Bronchial epithelial cell (primary cell): ENCODE measurements around the gene RSPRY1. TPM values are rescaled to one million over a fixed set of nuclear protein-coding genes. Genes with fewer than 3 reads are reported as not detected.
"Not testable (repeated sequence)": the region's sequence is repeated elsewhere in the genome, so short reads cannot be mapped to it uniquely, and the experiment has no call there.

Experiments
- DNase-seq: peaks from one replicate; pipeline ENCODE4 v3.0.0-alpha.2; 2010; ENCODE audit warnings: low read depth
- FAIRE-seq: peaks from 2 replicates; lab custom pipeline; 2011; peaks lifted over from hg19 to GRCh38; lab: Jason Lieb, UNC
- H3K27me3 ChIP-seq: 2 replicates; pipeline ENCODE4 v1.5.1; 2011; ENCODE audit warnings: low read length; ENCODE audit not compliant: control insufficient read depth, insufficient read depth
- H3K36me3 ChIP-seq: 2 replicates; pipeline ENCODE4 v1.5.1; 2011; ENCODE audit warnings: low read length; ENCODE audit not compliant: control insufficient read depth, insufficient read depth
- H3K4me3 ChIP-seq: 2 replicates; pipeline ENCODE4 v1.5.1; 2011; ENCODE audit warnings: mild to moderate bottlenecking, low read depth, low read length, control low read depth
- total RNA-seq: library from RNA; depleted of rRNA; stranded (reverse); fragments of >200 nt; gene quantifications from 2 replicates; pipeline ENCODE4 v1.2.1, GENCODE V29; 2014
- TF ChIP-seq, protein P1 (sequence below): IDR thresholded peaks from 2 replicates; pipeline ENCODE4 v1.5.1; 2011; ENCODE audit warnings: mild to moderate bottlenecking, moderate library complexity, low read length, control low read depth, inconsistent platforms; ENCODE audit not compliant: insufficient read depth, severe bottlenecking

RSPRY1 gene
- total RNA-seq, 1 donor from 2014 or later = 38.7 TPM

DNA sequence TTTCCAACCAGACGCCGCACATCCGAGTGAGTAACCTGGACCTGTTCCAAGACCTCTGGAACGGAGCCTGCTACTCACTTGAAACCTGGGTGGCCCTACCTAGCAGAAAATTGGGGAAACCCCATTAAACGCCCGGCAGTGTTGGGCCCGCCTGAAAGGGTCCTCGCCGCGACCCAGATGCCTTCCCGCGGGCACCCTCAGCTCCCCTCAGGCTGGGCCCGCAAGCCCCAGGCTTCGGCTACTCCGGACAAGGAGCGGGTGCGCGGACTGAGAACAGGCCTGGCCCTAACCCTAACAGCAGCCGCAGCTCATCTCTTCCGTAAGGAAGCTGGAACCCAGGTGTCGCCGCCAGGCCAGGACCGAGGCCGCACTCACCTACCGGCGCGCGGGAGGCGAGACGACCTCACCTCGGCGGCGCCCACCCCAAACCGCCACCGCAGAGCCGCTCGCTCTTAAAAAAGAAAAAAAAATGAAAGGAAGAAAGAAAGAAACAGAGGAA is 634 bp upstream of the RSPRY1 start:
- H3K27me3 ChIP-seq = no peaks in the 10 kb centered on the region
- FAIRE-seq (no peak), DNase-seq (peak; percentile 72)
- TF ChIP-seq, protein P1, sequence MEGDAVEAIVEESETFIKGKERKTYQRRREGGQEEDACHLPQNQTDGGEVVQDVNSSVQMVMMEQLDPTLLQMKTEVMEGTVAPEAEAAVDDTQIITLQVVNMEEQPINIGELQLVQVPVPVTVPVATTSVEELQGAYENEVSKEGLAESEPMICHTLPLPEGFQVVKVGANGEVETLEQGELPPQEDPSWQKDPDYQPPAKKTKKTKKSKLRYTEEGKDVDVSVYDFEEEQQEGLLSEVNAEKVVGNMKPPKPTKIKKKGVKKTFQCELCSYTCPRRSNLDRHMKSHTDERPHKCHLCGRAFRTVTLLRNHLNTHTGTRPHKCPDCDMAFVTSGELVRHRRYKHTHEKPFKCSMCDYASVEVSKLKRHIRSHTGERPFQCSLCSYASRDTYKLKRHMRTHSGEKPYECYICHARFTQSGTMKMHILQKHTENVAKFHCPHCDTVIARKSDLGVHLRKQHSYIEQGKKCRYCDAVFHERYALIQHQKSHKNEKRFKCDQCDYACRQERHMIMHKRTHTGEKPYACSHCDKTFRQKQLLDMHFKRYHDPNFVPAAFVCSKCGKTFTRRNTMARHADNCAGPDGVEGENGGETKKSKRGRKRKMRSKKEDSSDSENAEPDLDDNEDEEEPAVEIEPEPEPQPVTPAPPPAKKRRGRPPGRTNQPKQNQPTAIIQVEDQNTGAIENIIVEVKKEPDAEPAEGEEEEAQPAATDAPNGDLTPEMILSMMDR = no peak
- H3K36me3 ChIP-seq = peaks cover 1% of the 10 kb centered on the region
- H3K4me3 ChIP-seq = peak overlapping the region; percentile 62

DNA sequence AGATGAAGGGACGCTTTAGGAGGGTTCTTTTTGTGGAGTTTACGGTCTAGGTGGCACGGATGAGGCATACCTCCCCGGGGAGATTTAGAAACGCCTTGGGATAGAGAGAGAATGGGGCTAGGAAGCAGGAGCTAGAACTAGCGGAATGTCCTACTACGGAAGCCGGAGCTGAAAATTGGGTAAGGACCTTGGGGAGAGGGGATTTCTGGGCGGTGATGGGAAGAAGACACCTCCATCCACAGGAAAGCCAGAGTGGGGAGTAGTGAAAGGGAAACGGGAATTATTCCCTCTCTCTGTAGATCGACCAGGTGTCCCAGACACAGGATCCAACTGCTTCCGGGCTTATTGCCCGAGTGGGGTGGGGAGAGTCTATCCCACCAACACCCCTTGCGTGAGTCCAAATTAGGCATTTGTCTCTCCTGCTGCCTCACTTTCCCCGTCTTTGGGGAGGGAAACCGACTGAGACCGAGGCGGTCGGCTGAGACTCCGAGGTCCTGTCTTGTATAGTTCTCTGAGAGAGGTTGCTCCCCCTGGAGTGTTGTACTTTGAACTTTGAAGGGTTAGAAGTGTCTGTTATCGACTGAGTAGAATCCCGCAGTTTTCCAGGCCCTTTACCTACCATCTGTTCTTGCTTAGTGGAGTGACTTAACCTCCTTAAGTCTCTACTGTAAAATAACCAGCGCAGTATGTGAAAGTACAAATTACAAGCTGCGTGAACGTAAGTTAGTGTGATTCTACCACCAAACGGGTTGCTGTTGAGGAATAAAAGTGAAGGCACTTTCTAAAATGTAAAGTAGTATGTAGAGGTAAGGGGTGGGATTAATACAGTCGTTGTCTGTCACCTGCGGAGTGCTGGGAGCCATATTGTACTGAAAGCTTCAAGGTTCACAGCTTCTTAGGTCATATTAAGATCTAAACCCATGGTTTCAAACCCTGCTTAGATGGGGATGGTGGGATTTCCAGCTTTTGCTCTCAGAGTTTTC is 1.0 kb downstream of the RSPRY1 start:
- Histone ChIP-seq H3K27me3 (no peaks in the 10 kb centered on the region), H3K36me3 (peaks cover 1% of the 10 kb centered on the region), H3K4me3 (peak overlapping the region; percentile 62)
- TF ChIP-seq, protein P1 = no peak
- DNase-seq (peak; percentile 38), FAIRE-seq (no peak)

DNA sequence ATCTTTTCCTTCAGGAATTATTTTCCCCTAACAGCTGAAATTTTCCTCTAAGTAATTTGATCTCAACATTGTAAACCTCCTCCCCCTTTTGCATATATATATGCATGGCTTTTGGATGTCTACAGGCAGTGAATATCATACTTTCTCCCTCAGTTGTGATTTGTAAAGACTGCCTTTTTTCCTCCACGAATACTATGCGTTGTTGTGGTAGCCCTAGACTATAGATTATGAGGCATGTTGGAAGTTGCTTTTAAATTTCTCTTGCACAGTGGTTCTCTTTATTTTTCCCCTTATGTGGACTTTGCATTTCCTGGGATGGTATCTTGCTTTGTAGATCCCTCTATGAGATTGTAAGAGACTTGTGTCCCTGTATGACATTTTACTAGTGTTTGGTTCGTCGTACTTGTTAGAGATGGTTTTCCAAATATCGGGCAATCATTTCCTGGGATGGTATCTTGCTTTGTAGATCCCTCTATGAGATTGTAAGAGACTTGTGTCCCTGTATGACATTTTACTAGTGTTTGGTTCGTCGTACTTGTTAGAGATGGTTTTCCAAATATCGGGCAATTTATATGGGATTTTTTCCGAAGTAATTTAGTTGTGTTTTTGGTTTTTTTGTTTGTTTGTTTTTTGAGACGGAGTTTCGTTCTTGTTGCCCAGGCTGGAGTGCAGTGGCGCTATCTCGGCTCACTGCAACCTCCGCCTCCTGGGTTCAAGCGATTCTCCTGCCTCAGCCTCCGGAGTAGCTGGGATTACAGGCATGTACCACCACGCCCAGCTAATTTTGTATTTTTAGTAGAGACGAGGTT is 2.0 kb downstream of the RSPRY1 start:
- H3K27me3 ChIP-seq, FAIRE-seq, DNase-seq, H3K36me3 ChIP-seq: not testable (repeated sequence)
- H3K4me3 ChIP-seq = peak overlapping the region; percentile 62

DNA sequence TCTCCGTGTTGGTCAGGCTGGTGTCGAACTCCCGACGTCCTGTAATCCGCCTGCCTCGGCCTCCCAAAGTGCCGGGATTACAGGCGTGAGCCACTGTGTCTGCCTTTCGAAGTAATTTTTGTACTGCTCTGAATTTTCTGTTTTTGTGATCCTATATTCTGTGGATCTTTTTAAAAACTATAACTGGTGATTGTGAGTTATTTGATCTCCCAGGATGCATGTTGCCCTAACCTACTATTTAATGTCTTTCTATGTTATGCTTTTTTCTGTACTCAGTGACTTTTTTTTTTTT is 2.5 kb downstream of the RSPRY1 start:
- no peak for FAIRE-seq
- Histone ChIP-seq H3K4me3 (no peak overlapping the region), H3K27me3 (no peaks in the 10 kb centered on the region)

DNA sequence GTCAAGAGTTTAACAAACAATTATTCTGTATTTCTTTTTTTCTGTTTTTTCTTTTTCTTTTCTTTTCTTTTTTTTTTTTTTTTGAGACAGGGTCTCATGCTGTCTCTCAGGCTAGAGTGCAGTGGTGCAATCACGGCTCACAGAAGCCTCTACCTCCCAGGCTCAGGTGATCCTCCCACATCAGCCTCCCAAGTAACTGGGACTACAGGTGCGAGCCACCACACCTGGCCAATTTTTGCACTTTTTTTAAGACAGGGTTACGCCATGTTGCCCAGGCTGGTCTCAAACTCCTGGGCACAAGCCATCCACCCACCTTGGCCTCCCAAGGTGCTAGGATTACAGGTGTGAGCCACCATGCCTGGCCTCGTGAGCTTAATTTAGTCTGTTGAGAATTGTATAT is 3.4 kb downstream of the RSPRY1 start:
- not testable (repeated sequence) for DNase-seq, H3K36me3 ChIP-seq, H3K4me3 ChIP-seq, FAIRE-seq, H3K27me3 ChIP-seq

More for the DNA sequence above, 2.5 kb downstream of the RSPRY1 start:
- TF ChIP-seq, protein P1 = no peak
- no peak for DNase-seq
- peaks cover 1% of the 10 kb centered on the region for H3K36me3 ChIP-seq

DNA sequence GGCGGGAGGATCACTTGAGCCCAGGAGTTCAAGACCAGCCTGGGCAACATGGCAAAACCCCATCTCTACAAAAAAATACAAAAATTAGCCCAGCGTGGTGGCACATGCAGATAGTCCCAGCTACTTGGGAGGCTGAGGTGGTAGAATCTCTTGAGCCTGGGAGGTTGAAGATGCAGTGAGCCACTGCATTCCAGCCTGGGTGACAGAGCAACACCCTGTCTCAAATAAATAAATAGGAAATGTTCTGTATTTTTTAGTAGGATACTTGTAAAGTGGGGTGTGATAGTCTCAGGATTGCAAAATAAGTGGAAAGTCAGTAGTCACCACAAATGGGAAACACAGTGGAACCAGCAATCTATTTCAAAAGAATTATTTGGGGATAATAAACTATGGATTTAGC is 4.0 kb downstream of the RSPRY1 start:
- H3K36me3 ChIP-seq = peaks cover 1% of the 10 kb centered on the region
- FAIRE-seq (no peak), DNase-seq (no peak)
- H3K4me3 ChIP-seq = no peak overlapping the region
- no peaks in the 10 kb centered on the region for H3K27me3 ChIP-seq
- TF ChIP-seq, protein P1 = no peak
